Vagina (tissue), 2 donors: ENCODE results near the gene NCOA3. TPM values are rescaled to one million over a fixed set of nuclear protein-coding genes. Genes with fewer than 3 reads are reported as not detected.

Source experiments
- DNase-seq, 2 donors: peaks; one replicate each; pipeline ENCODE4 v3.0.0-alpha.2; 2017; ENCODE audit errors: extremely low spot score in 2 of 2
- H3K27ac ChIP-seq: fragments of 200-600 bp; sonication (generic); one replicate; pipeline ENCODE4 v1.5.1; 2019
- H3K27me3 ChIP-seq: fragments of 200-600 bp; sonication (generic); one replicate; pipeline ENCODE4 v1.5.1; 2019
- H3K36me3 ChIP-seq, 2 donors: fragments of 200-600 bp; sonication (generic); one replicate each; pipeline ENCODE4 v1.5.1; 2017 to 2019
- H3K4me1 ChIP-seq: fragments of 200-600 bp; sonication (generic); one replicate; pipeline ENCODE4 v1.5.1; 2019
- H3K4me3 ChIP-seq, 2 donors: fragments of 200-600 bp; sonication (generic); 1 replicate in 1 of 2; 2 replicates in 1 of 2; pipeline ENCODE4 v1.5.1; 2016 to 2019
- H3K9me3 ChIP-seq: fragments of 200-600 bp; sonication (generic); one replicate; pipeline ENCODE4 v1.5.1; 2019
- POLR2A ChIP-seq, 2 donors: fragments of 450-650 bp; IDR thresholded peaks; one replicate each; pipeline ENCODE4 v1.6.1; 2017; ENCODE audit warnings: antibody characterized with exemption in 2 of 2, mild to moderate bottlenecking in 2 of 2, moderate library complexity in 2 of 2
- POLR2AphosphoS5 ChIP-seq, 2 donors: sonication (generic); formaldehyde crosslinking; IDR thresholded peaks; one replicate each; pipeline ENCODE4 v1.9.0; 2017; ENCODE audit warnings: antibody characterized with exemption in 2 of 2, mild to moderate bottlenecking in 2 of 2, low read depth in 1 of 2; ENCODE audit not compliant: insufficient read depth in 1 of 2
- intact Hi-C: fragments of 100-400 bp; cut with DNase I; formaldehyde crosslinking; loops from one replicate; pipeline ENCODE4 v1.15.1; 2023
- total RNA-seq: library from RNA; depleted of rRNA; stranded (reverse); fragments of >200 nt; gene quantifications from one replicate; pipeline ENCODE4 v1.2.3, GENCODE V29; 2016
- TF ChIP-seq, protein P1 (sequence below), 3 experiments: fragments of 450-650 bp in 2 of 3; fragments of 200-600 bp in 1 of 3; sonication (generic) in 1 of 3; IDR thresholded peaks; one replicate each; pipeline ENCODE4 v1.5.1; 2017 to 2019; ENCODE audit warnings: antibody characterized with exemption in 3 of 3, mild to moderate bottlenecking in 2 of 3, moderate library complexity in 2 of 3

The NCOA3 gene
- total RNA-seq, 1 donor from 2014 or later = 47.1 TPM

GRCh38 chr20:47476452-47476851 is 25.2 kb upstream of the NCOA3 start:
- no peak overlapping the region for H3K27ac ChIP-seq
- intact Hi-C loops = no loop called here
- H3K9me3 ChIP-seq = no peaks in the 10 kb centered on the region
- H3K36me3 ChIP-seq = no peaks in the 10 kb centered on the region
- no peak for DNase-seq
- TF ChIP-seq POLR2AphosphoS5 (IDR thresholded peaks at IDR 0.05; ENCODE audit: insufficient read depth in 1 of 2, low read depth in 1 of 2) (no peak), POLR2A (IDR thresholded peaks at IDR 0.05) (no peak)
- TF ChIP-seq, protein P1, sequence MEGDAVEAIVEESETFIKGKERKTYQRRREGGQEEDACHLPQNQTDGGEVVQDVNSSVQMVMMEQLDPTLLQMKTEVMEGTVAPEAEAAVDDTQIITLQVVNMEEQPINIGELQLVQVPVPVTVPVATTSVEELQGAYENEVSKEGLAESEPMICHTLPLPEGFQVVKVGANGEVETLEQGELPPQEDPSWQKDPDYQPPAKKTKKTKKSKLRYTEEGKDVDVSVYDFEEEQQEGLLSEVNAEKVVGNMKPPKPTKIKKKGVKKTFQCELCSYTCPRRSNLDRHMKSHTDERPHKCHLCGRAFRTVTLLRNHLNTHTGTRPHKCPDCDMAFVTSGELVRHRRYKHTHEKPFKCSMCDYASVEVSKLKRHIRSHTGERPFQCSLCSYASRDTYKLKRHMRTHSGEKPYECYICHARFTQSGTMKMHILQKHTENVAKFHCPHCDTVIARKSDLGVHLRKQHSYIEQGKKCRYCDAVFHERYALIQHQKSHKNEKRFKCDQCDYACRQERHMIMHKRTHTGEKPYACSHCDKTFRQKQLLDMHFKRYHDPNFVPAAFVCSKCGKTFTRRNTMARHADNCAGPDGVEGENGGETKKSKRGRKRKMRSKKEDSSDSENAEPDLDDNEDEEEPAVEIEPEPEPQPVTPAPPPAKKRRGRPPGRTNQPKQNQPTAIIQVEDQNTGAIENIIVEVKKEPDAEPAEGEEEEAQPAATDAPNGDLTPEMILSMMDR (IDR thresholded peaks at IDR 0.05) = no peak
- no peak overlapping the region for H3K4me3 ChIP-seq
- peaks cover 4% of the 10 kb centered on the region for H3K4me1 ChIP-seq
- no peaks in the 10 kb centered on the region for H3K27me3 ChIP-seq

- intact Hi-C loops = no loop called here
- Histone ChIP-seq H3K36me3 (no peaks in the 10 kb centered on the region), H3K27me3 (no peaks in the 10 kb centered on the region), H3K4me3 (no peak overlapping the region), H3K4me1 (peaks cover 4% of the 10 kb centered on the region), H3K9me3 (no peaks in the 10 kb centered on the region), H3K27ac (no peak overlapping the region)
- TF ChIP-seq, protein P1 (IDR thresholded peaks at IDR 0.05) = no peak
- TF ChIP-seq POLR2A (IDR thresholded peaks at IDR 0.05) = no peak
- no peak for TF ChIP-seq POLR2AphosphoS5 (IDR thresholded peaks at IDR 0.05; ENCODE audit: insufficient read depth in 1 of 2, low read depth in 1 of 2)
- no peak for DNase-seq
Observed at GRCh38 chr20:47479093-47479492, 22.6 kb upstream of the NCOA3 start.

- DNase-seq = no peak
- TF ChIP-seq POLR2AphosphoS5 (IDR thresholded peaks at IDR 0.05; ENCODE audit: insufficient read depth in 1 of 2, low read depth in 1 of 2) = no peak
- TF ChIP-seq, protein P1 (IDR thresholded peaks at IDR 0.05) = no peak
- TF ChIP-seq POLR2A (IDR thresholded peaks at IDR 0.05) = no peak
- intact Hi-C loops = no loop called here
- H3K27ac ChIP-seq = no peak overlapping the region
- H3K4me3 ChIP-seq = no peak overlapping the region
- H3K9me3 ChIP-seq = no peaks in the 10 kb centered on the region
- peaks cover 4% of the 10 kb centered on the region for H3K4me1 ChIP-seq
- no peaks in the 10 kb centered on the region for H3K36me3 ChIP-seq
- no peaks in the 10 kb centered on the region for H3K27me3 ChIP-seq
Observed at GRCh38 chr20:47479506-47479905, 22.2 kb upstream of the NCOA3 start.

DNA sequence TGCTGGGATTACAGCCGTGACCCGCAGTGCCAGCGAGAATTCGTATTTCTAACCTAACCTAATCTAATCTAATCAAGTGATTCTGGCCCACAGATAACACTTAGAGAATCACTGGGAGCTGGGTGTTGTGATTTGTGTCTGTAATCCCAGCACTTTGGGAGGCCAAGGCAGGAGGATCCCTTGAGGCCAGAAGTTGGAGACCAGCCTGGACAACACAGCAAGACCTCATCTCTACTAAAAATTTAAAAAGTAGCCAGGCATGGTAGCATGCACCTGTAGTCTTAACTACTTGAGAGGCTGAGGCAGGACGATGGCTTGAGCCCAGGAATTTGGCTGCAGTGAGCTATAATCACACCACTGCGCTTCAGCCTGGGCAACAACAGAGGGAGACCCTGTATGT is 21.4 kb upstream of the NCOA3 start:
- H3K4me1 ChIP-seq = peaks cover 4% of the 10 kb centered on the region
- H3K27ac ChIP-seq = no peak overlapping the region
- no peaks in the 10 kb centered on the region for H3K9me3 ChIP-seq
- no peaks in the 10 kb centered on the region for H3K27me3 ChIP-seq
- no peaks in the 10 kb centered on the region for H3K36me3 ChIP-seq
- intact Hi-C loops = no loop called here
- H3K4me3 ChIP-seq = no peak overlapping the region
- no peak for TF ChIP-seq POLR2AphosphoS5 (IDR thresholded peaks at IDR 0.05; ENCODE audit: insufficient read depth in 1 of 2, low read depth in 1 of 2)
- TF ChIP-seq POLR2A (IDR thresholded peaks at IDR 0.05) = no peak
- TF ChIP-seq, protein P1 (IDR thresholded peaks at IDR 0.05) = no peak
- DNase-seq = no peak

- Histone ChIP-seq H3K36me3 (no peaks in the 10 kb centered on the region), H3K9me3 (no peaks in the 10 kb centered on the region), H3K27ac (no peak overlapping the region), H3K4me1 (peaks cover 4% of the 10 kb centered on the region), H3K27me3 (no peaks in the 10 kb centered on the region), H3K4me3 (no peak overlapping the region)
- TF ChIP-seq POLR2AphosphoS5 (IDR thresholded peaks at IDR 0.05; ENCODE audit: insufficient read depth in 1 of 2, low read depth in 1 of 2) = no peak
- TF ChIP-seq, protein P1 (IDR thresholded peaks at IDR 0.05) = no peak
- intact Hi-C loops = no loop called here
- DNase-seq = no peak
Observed at GRCh38 chr20:47480705-47481104, 21.0 kb upstream of the NCOA3 start.
